ENCODE results near the gene MME.
A peak's percentile ranks its signal among the peaks of the same experiment; 100 is the strongest.

Gene MME

DNA sequence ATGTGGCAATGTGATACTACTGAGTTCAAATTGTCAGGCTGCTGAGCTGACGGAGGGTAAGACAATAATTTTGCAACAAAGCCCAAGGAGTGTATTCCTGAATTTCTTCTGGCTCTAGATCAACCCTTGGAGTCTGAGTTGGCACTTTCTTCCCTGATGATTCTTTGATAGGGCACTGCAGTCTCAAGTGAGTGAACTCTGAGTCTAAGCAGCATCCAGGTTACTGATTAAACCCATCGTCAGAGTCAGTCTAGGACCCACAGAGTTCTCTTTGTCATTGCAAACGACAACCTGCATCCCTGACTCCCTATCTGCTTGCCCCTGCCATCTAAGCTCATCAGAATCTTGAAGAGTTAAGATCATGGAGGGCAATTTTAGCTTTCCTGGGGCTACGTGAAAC is 58.6 kb downstream of the MME start:
- no peak overlapping the region for H3K4me3 ChIP-seq (IDR thresholded peaks at IDR 0.05; ENCODE audit: insufficient read depth, low read depth, low read length)
- no peak overlapping the region for H3K4me2 ChIP-seq
- no peaks in the 10 kb centered on the region for H3K36me3 ChIP-seq (ENCODE audit: insufficient read depth)
- H3K79me2 ChIP-seq (ENCODE audit: insufficient read depth, low read depth), result no peaks in the 10 kb centered on the region
- H3K4me1 ChIP-seq (ENCODE audit: low read depth, poor library complexity, severe bottlenecking), result no peaks in the 10 kb centered on the region
- no peaks in the 10 kb centered on the region for H4K20me1 ChIP-seq (ENCODE audit: insufficient read depth)
- no peaks in the 10 kb centered on the region for H3K27me3 ChIP-seq (ENCODE audit: insufficient read depth, low read depth)
- H3K9ac ChIP-seq, result no peak overlapping the region
- no peak overlapping the region for H3K27ac ChIP-seq
- H2AFZ ChIP-seq (ENCODE audit: low read depth), result no peak overlapping the region
- TF ChIP-seq, protein P1, sequence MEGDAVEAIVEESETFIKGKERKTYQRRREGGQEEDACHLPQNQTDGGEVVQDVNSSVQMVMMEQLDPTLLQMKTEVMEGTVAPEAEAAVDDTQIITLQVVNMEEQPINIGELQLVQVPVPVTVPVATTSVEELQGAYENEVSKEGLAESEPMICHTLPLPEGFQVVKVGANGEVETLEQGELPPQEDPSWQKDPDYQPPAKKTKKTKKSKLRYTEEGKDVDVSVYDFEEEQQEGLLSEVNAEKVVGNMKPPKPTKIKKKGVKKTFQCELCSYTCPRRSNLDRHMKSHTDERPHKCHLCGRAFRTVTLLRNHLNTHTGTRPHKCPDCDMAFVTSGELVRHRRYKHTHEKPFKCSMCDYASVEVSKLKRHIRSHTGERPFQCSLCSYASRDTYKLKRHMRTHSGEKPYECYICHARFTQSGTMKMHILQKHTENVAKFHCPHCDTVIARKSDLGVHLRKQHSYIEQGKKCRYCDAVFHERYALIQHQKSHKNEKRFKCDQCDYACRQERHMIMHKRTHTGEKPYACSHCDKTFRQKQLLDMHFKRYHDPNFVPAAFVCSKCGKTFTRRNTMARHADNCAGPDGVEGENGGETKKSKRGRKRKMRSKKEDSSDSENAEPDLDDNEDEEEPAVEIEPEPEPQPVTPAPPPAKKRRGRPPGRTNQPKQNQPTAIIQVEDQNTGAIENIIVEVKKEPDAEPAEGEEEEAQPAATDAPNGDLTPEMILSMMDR (conservative IDR thresholded peaks at IDR 0.05; ENCODE audit: low read depth, low read length), result no peak

DNA sequence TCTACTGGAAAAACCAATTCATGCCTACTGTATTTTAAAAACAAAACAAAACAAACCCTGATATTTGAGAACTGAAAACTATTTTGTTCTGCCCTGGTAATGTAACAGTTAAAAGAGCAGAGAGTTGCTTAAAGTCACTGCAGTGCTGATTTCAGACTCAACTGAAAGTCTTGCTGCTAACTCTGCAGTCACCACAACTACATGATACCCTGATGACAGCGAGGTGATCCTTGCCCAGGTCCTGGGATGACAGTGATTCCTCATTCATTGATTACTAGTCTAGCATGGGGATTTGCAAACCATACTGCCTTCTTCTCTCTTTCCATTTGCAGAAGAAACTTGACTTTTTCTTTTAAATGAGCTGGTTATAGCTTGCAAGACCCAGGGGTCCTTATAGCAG is 67.5 kb downstream of the MME start:
- H3K4me1 ChIP-seq (ENCODE audit: low read depth, poor library complexity, severe bottlenecking), result no peaks in the 10 kb centered on the region
- H3K27me3 ChIP-seq (ENCODE audit: insufficient read depth, low read depth), result no peaks in the 10 kb centered on the region
- H3K4me2 ChIP-seq, result no peak overlapping the region
- no peak overlapping the region for H3K9ac ChIP-seq
- H3K4me3 ChIP-seq (IDR thresholded peaks at IDR 0.05; ENCODE audit: insufficient read depth, low read depth, low read length), result no peak overlapping the region
- H3K79me2 ChIP-seq (ENCODE audit: insufficient read depth, low read depth), result no peaks in the 10 kb centered on the region
- TF ChIP-seq, protein P1 (conservative IDR thresholded peaks at IDR 0.05; ENCODE audit: low read depth, low read length), result no peak
- H3K27ac ChIP-seq, result no peak overlapping the region
- no peaks in the 10 kb centered on the region for H3K36me3 ChIP-seq (ENCODE audit: insufficient read depth)
- no peak overlapping the region for H2AFZ ChIP-seq (ENCODE audit: low read depth)
- H4K20me1 ChIP-seq (ENCODE audit: insufficient read depth), result no peaks in the 10 kb centered on the region

DNA sequence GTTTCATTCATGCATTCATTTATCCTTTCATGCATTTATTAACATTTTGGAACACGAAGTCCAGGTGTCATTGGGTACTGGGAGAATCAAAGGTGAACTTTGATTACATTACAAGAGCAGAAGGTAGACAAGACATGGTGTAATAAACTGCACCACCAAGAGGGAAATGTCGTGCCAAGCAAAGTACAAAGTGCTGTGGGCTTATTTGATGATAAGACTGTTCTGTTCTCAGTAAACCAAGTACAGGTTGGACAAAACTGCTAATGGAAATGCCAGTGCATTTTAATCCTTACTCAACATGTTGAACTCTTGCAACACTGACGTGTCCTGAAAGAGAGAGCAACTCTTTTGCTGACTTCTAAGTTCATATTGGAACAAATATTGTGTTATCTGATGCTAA is 69.4 kb downstream of the MME start:
- Histone ChIP-seq H3K79me2 (ENCODE audit: insufficient read depth, low read depth) (no peaks in the 10 kb centered on the region), H3K27ac (no peak overlapping the region), H3K4me2 (no peak overlapping the region), H3K4me1 (ENCODE audit: low read depth, poor library complexity, severe bottlenecking) (peaks cover 13% of the 10 kb centered on the region), H3K4me3 (IDR thresholded peaks at IDR 0.05; ENCODE audit: insufficient read depth, low read depth, low read length) (no peak overlapping the region), H3K36me3 (ENCODE audit: insufficient read depth) (no peaks in the 10 kb centered on the region), H3K9ac (no peak overlapping the region), H4K20me1 (ENCODE audit: insufficient read depth) (no peaks in the 10 kb centered on the region), H2AFZ (ENCODE audit: low read depth) (no peak overlapping the region), H3K27me3 (ENCODE audit: insufficient read depth, low read depth) (no peaks in the 10 kb centered on the region)
- TF ChIP-seq, protein P1 (conservative IDR thresholded peaks at IDR 0.05; ENCODE audit: low read depth, low read length), result no peak

DNA sequence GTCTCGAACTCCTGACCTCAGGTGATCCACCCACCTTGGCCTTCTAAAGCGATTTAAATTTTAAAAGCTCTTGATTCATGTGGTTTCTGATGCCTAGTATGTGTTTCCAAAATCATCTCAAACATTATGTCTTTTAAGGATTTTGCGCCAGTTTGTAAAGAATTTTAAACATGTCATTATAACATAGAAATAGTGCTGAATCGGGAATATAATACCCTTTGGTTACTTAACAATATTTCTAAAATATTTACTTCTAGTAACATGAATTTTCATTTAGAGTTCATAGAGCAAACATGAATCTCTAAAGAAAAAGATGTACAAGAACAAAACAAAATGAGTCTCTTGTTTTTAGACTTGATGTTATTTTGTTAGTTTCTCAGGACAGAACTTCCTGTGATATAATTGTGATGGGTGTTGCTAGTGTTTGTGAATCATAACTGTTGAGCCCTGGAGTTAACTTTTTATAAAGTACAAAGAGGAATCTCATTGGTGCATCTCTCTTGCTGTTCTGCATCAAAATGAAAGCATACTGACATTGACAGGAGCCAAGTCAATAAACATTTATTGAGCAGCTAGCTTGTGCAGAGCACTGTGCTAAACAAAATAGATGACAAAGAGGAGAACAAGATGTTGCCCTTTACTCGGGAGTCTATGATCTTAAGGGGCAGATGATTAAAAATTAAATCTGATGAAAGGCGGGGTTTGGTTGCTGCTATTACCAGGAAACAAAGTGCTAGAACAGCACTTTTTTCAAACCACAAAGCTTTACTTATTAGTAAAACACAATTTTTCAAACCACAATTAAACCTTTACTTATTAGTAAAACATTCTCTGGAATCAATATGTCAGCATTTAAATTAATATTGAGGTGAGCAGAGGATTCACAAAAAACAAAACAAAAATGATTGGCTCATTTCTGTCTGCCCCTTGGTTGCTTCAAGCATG is 73.4 kb downstream of the MME start:
- Histone ChIP-seq H3K27me3 (ENCODE audit: insufficient read depth, low read depth) (no peaks in the 10 kb centered on the region), H2AFZ (ENCODE audit: low read depth) (peak overlapping the region; percentile 25; the same call in 1 of the 2 replicates), H3K9ac (no peak overlapping the region; the same call in 1 of the 2 replicates), H3K4me3 (IDR thresholded peaks at IDR 0.05; ENCODE audit: insufficient read depth, low read depth, low read length) (no peak overlapping the region), H3K4me2 (peak overlapping the region; percentile 2; the same call in 1 of the 2 replicates), H3K36me3 (ENCODE audit: insufficient read depth) (no peaks in the 10 kb centered on the region), H3K79me2 (ENCODE audit: insufficient read depth, low read depth) (no peaks in the 10 kb centered on the region), H4K20me1 (ENCODE audit: insufficient read depth) (no peaks in the 10 kb centered on the region), H3K27ac (peak overlapping the region; percentile 19; the same call in 1 of the 2 replicates), H3K4me1 (ENCODE audit: low read depth, poor library complexity, severe bottlenecking) (peaks cover 19% of the 10 kb centered on the region)
- TF ChIP-seq, protein P1 (conservative IDR thresholded peaks at IDR 0.05; ENCODE audit: low read depth, low read length), result no peak

Measured in KMS-11 (cell line).